Ovary (tissue), 9 donors: ENCODE results near the gene IL1B. TPM values are rescaled to one million over a fixed set of nuclear protein-coding genes. Genes with fewer than 3 reads are reported as not detected.

Source experiments
- DNase-seq, 5 donors: peaks; one replicate each; pipeline ENCODE4 v3.0.0-alpha.2; 2019 to 2020
- H3K27ac ChIP-seq, 2 donors: fragments of 200-600 bp; one replicate each; pipeline versions ENCODE4 v1.5.1 to v1.8.0; 2019 to 2022
- H3K27me3 ChIP-seq: fragments of 200-600 bp; one replicate; pipeline ENCODE4 v1.8.0; 2022
- H3K36me3 ChIP-seq: fragments of 200-600 bp; sonication (generic); one replicate; pipeline ENCODE4 v1.5.1; 2019
- H3K4me1 ChIP-seq: one replicate; pipeline ENCODE4 v1.8.1; 2013; ENCODE audit warnings: mild to moderate bottlenecking, moderate library complexity; ENCODE audit not compliant: insufficient read depth
- H3K4me3 ChIP-seq: fragments of 200-600 bp; sonication (generic); one replicate; pipeline ENCODE4 v1.5.1; 2017
- H3K9me3 ChIP-seq, 2 donors: fragments of 200-600 bp in 1 of 2; sonication (generic) in 1 of 2; one replicate each; pipeline versions ENCODE4 v1.5.1 to v1.8.1; 2013 to 2019; ENCODE audit warnings: mild to moderate bottlenecking in 1 of 2, moderate library complexity in 1 of 2
- EP300 ChIP-seq: sonication (generic); formaldehyde crosslinking; IDR thresholded peaks from one replicate; pipeline ENCODE4 v1.6.1; 2017; ENCODE audit warnings: antibody characterized with exemption
- POLR2A ChIP-seq: fragments of 450-650 bp; IDR thresholded peaks from one replicate; pipeline ENCODE4 v1.6.1; 2017; ENCODE audit warnings: antibody characterized with exemption, mild to moderate bottlenecking, moderate library complexity
- WGBS, 3 donors: extraction: QIAGEN DNeasy Blood & Tissue Kit in 1 of 3; methylation state at CpG; one replicate each; pipeline versions ENCODE4 v1.1.5 to v1.1.7; 2013 to 2017; 5-methylcytosine and 5-hydroxymethylcytosine counted together
- intact Hi-C, 4 donors: fragments of 100-400 bp; cut with DNase I; formaldehyde crosslinking; loops; one replicate each; pipeline versions ENCODE4 v1.11.0 to v1.15.1; 2022 to 2023
- polyA plus RNA-seq, 2 donors: library from polyadenylated mRNA; stranded (reverse); fragments of 200-250 nt in 1 of 2; fragments of 350-450 nt in 1 of 2; fragmentation: Illumina TruSeq in 1 of 2; extraction: RNeasy Lipid Tissue Mini Kit (QIAGEN cat#74804) in 1 of 2; gene quantifications; one replicate each; pipeline ENCODE4 v1.2.3, GENCODE V29; 2013 to 2014
- total RNA-seq, 7 donors: library from RNA; depleted of rRNA in 2 of 7; stranded (reverse); fragments of >200 nt in 2 of 7; fragmentation: NEBNext Ultra II Directional in 3 of 7; extraction: Animal tissue kit (Norgen Biotek cat#: 25700) in 3 of 7; gene quantifications; one replicate each; pipeline versions ENCODE4 v1.1.0 to v1.2.4, GENCODE V29; 2016 to 2023
- TF ChIP-seq, protein P1 (sequence below), 3 donors: fragments of 450-650 bp in 2 of 3; fragments of 200-600 bp in 1 of 3; IDR thresholded peaks; one replicate each; pipeline versions ENCODE4 v1.5.1 to v1.8.0; 2016 to 2022; ENCODE audit warnings: antibody characterized with exemption in 3 of 3, mild to moderate bottlenecking in 1 of 3
- donor health status: DM: no; HTN: no; CAD: no; lungs with moderate emphysema.
- donor health status: DM: no; HTN: no; CAD: no.
- donor health status: Bipolar disorder and iron deficiency.
- donor health status: DM: yes; HTN: yes; CAD: no.
- donor health status: DM: no; HTN: no; CAD: no.
- donor health status: DM: yes; HTN: yes; CAD: no.

IL1B gene
- total and polyA plus RNA-seq, 9 donors: 0.39 to 5.2 (median 2.3) TPM; not detected in 1

DNA sequence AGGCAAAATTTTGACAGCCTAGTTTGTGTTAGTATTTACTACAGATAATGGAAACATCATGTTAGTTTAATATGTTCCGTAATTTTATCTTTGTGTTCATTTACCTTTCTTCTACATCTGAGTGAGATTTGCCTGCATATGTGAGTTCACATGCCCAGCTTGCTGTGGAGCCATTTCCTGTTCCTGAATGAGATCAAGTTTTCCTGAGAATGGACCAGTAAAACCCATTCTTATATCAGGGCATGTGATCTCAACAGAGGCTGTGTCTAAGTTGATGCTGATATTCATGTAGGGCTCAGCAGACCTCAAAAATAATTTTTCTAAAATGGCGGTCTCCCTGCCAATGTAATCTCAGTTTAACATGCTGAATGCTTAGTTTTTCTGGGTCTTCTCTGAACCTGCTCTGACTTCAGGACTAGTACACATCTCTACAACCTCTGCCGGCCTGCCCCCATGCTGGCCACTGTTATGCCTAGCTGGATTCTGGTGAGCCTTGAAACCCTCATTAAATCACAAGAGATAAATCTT is 53.3 kb downstream of the IL1B start:
- TF ChIP-seq, protein P1, sequence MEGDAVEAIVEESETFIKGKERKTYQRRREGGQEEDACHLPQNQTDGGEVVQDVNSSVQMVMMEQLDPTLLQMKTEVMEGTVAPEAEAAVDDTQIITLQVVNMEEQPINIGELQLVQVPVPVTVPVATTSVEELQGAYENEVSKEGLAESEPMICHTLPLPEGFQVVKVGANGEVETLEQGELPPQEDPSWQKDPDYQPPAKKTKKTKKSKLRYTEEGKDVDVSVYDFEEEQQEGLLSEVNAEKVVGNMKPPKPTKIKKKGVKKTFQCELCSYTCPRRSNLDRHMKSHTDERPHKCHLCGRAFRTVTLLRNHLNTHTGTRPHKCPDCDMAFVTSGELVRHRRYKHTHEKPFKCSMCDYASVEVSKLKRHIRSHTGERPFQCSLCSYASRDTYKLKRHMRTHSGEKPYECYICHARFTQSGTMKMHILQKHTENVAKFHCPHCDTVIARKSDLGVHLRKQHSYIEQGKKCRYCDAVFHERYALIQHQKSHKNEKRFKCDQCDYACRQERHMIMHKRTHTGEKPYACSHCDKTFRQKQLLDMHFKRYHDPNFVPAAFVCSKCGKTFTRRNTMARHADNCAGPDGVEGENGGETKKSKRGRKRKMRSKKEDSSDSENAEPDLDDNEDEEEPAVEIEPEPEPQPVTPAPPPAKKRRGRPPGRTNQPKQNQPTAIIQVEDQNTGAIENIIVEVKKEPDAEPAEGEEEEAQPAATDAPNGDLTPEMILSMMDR (IDR thresholded peaks at IDR 0.05): no peak
- TF ChIP-seq POLR2A (no peak), EP300 (no peak)
- intact Hi-C loops: no loop called here
- DNase-seq: no peak
- Histone ChIP-seq H3K4me1 (no peaks in the 10 kb centered on the region), H3K27ac (no peak overlapping the region), H3K4me3 (no peak overlapping the region), H3K36me3 (no peaks in the 10 kb centered on the region), H3K27me3 (no peaks in the 10 kb centered on the region), H3K9me3 (no peaks in the 10 kb centered on the region)
- 82 to 87% (median 85%) methylated on average over 3 of the region's 3 CpGs for WGBS, 3 donors

DNA sequence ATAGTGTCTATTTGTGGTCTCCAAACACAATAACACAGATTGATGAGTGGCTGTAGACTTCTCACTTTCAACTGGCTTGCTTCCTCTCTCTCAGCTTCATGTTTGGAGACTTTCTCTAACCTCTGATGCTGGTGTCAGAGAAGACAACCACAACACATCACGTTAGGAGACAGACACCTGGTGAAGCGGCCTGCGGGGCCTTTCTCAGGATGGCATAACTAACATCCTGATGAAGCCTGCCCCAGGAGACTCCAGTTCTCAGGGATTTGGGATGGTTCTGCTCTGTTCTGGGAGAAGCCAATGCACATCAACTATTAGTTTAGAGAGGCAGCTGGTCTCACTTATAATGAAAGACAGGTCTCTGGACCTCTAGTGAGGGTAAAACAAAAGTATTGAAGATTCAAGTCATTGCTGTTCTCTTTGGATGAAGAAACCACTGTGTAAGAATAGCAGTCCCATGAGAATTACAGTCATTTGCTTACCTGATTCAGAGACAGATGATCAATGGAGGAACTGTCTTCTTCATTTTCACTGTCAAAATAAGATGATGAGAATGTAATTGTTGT is 54.3 kb downstream of the IL1B start:
- DNase-seq: no peak
- no peaks in the 10 kb centered on the region for H3K36me3 ChIP-seq
- TF ChIP-seq EP300: no peak
- TF ChIP-seq, protein P1 (IDR thresholded peaks at IDR 0.05): no peak
- TF ChIP-seq POLR2A: no peak
- no peak overlapping the region for H3K27ac ChIP-seq
- H3K4me1 ChIP-seq: no peaks in the 10 kb centered on the region
- 84 to 89% (median 84%) methylated on average over 3 of the region's 3 CpGs for WGBS, 3 donors
- H3K27me3 ChIP-seq: no peaks in the 10 kb centered on the region
- no peaks in the 10 kb centered on the region for H3K9me3 ChIP-seq
- no peak overlapping the region for H3K4me3 ChIP-seq
- intact Hi-C loops: no loop called here

Other genes starting within 250 kb of the IL1B start
- gene SLC20A1, start 190.8 kb downstream of the IL1B start, total RNA-seq: 10 to 100 TPM; 13.1 to 49.9 (median 19.9) TPM
- 10 to 100 TPM in 1 of 2 donors, 1 to 10 TPM in 1; 8.2 to 21.8 TPM for gene SLC20A1, start 190.8 kb downstream of the IL1B start, polyA plus RNA-seq
- not detected for gene NT5DC4, start 115.8 kb downstream of the IL1B start, total RNA-seq
- gene NT5DC4, start 115.8 kb downstream of the IL1B start, polyA plus RNA-seq: not detected
- 1 to 10 TPM in 1 of 7 donors, under 1 TPM in 3, not detected in 3; 0.11 to 1.4 (median 0.14) TPM for gene CKAP2L, start 72.2 kb downstream of the IL1B start, total RNA-seq
- 1 to 10 TPM in 1 of 2 donors, under 1 TPM in 1; 0.15 to 1.3 TPM for gene CKAP2L, start 72.2 kb downstream of the IL1B start, polyA plus RNA-seq
- under 1 TPM in 4 of 7 donors, not detected in 3; 0.10 to 0.69 (median 0.20) TPM for gene IL1A, start 52.3 kb downstream of the IL1B start, total RNA-seq
- under 1 TPM in 1 of 2 donors, not detected in 1; 0.07 TPM for gene IL1A, start 52.3 kb downstream of the IL1B start, polyA plus RNA-seq
- not detected for gene IL37, start 74.4 kb upstream of the IL1B start, total RNA-seq
- not detected for gene IL37, start 74.4 kb upstream of the IL1B start, polyA plus RNA-seq
- gene IL36G, start 141.2 kb upstream of the IL1B start, total RNA-seq: not detected
- gene IL36G, start 141.2 kb upstream of the IL1B start, polyA plus RNA-seq: not detected
- gene IL36A, start 168.7 kb upstream of the IL1B start, total RNA-seq: not detected
- not detected for gene IL36A, start 168.7 kb upstream of the IL1B start, polyA plus RNA-seq
- not detected for gene IL36B, start 216.1 kb upstream of the IL1B start, total RNA-seq
- not detected for gene IL36B, start 216.1 kb upstream of the IL1B start, polyA plus RNA-seq
- not detected for gene IL36RN, start 222.4 kb upstream of the IL1B start, total RNA-seq
- not detected for gene IL36RN, start 222.4 kb upstream of the IL1B start, polyA plus RNA-seq
- not detected for gene IL1F10, start 231.2 kb upstream of the IL1B start, total RNA-seq
- gene IL1F10, start 231.2 kb upstream of the IL1B start, polyA plus RNA-seq: not detected